ENCODE data around the gene EDN2.

The EDN2 gene

DNA sequence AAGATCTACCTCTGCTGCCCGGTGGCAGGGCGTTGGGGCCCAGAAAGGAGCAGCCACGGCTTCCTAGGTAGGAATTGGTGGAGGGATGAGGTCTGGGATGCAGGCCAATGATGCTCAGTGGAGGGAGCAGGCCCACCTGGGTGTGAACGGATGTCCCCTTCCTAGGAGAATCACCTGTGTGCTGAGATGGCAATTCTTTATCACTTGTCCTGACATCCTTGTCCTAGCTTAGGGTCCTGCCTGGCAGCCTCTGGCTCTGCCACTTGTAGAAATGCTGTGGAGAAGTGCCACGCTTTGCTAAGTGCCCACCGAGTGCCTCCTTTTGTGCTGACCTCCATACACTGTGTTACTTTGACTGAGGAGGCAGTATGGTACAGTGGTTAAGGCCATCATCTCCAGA is 12.8 kb downstream of the EDN2 start:
- H3K4me1 ChIP-seq = peaks cover 7 to 46% (median 39%) of the 10 kb centered on the region in 10 experiments; a peak in 19 of 20 replicates
- no peak overlapping the region for H3K4me3 ChIP-seq
- peaks cover 0 to 7% (median 0%) of the 10 kb centered on the region in 11 experiments; a peak in 1 of 22 replicates for H4K20me1 ChIP-seq
- no peaks in the 10 kb centered on the region for H3K27me3 ChIP-seq
- TF ChIP-seq Cebpa-rat (IDR thresholded peaks at IDR 0.05) = no peak
- no peak overlapping the region for H3K4me2 ChIP-seq
- H3K27ac ChIP-seq = no peak overlapping the region
- H3K36me3 ChIP-seq = no peaks in the 10 kb centered on the region
- no peaks in the 10 kb centered on the region for H3K9me3 ChIP-seq (replicated peaks in 1 of 11)
- H3K9ac ChIP-seq = no peak overlapping the region

DNA sequence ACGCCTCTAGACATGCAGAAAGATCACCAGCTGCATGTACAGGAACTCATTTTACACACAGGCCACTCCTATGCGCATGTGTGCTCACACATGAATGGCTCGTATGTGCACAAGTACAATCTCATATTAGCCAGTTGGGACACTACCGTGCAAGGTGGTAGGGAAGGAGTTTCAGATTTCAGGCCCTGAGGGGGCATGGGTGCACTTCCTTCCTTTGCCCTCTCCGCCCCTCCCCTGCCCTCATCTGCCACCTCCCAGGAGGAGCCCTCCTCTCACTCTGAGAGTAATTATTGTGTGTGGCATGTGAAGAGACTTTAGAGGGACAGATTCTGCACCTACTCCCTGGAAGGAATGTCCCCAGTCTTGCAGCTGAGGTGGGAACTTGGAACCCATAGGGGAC is 14.8 kb downstream of the EDN2 start:
- Histone ChIP-seq H3K9ac (0 out of 22 replicates have a peak overlapping the region, but pooled peaks of 1 of the 11 experiments have one; percentile 20), H3K36me3 (no peaks in the 10 kb centered on the region), H4K20me1 (peaks cover 0 to 3% (median 0%) of the 10 kb centered on the region in 11 experiments; a peak in 1 of 22 replicates), H3K4me2 (peak overlapping the region in 9 of 11 experiments; percentile 30 to 88 (median 63); a peak in 17 of 22 replicates), H3K4me3 (no peak overlapping the region), H3K9me3 (replicated peaks in 1 of 11) (no peaks in the 10 kb centered on the region), H3K27ac (no peak overlapping the region), H3K4me1 (peaks cover 7 to 52% (median 44%) of the 10 kb centered on the region in 10 experiments; a peak in 19 of 20 replicates), H3K27me3 (no peaks in the 10 kb centered on the region)
- TF ChIP-seq Cebpa-rat (IDR thresholded peaks at IDR 0.05) = no peak

DNA sequence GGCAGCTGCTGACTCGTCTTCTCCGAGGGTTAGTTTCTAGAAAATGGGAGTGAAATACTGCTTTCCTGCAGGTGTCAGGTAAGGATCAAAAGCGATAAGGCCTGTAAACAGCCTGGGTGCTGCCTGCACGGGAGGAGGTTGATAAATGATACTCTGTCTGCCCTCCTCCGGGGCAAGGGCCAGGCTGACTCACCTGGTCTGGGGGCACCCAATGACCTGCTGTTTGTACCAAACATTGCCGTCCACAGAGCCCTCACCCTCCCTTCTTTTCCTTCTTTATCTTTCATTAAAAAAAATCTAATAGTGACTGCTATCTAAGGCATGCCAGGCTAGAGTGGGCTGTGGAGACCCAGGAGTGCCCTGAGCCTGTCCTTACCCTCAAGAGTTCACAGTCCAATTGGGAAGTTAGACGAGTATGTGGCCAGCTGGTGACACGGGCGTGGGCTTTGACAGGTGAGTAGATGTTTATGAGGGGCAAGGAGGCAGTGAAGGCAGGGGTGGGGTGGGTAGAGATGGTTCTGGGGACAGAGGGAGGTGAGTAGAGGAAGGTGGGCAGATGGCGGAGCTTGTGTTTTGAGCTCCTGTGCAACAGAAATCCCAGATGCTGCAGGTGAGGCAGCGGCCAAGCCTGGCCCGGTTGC is 16.2 kb downstream of the EDN2 start:
- Histone ChIP-seq H3K27me3 (no peaks in the 10 kb centered on the region), H3K4me2 (peak overlapping the region; percentile 4 to 88 (median 69); a peak in 19 of 22 replicates), H3K4me1 (peaks cover 7 to 52% (median 44%) of the 10 kb centered on the region in 10 experiments; a peak in 19 of 20 replicates), H3K4me3 (no peak overlapping the region), H3K9me3 (replicated peaks in 1 of 11) (no peaks in the 10 kb centered on the region), H3K9ac (no peak overlapping the region), H3K27ac (no peak overlapping the region), H4K20me1 (0 out of 22 replicates have a peak, but pooled peaks cover 0 to 3% (median 0%) of the 10 kb centered on the region in 11 experiments), H3K36me3 (no peaks in the 10 kb centered on the region)
- TF ChIP-seq Cebpa-rat (IDR thresholded peaks at IDR 0.05) = no peak

DNA sequence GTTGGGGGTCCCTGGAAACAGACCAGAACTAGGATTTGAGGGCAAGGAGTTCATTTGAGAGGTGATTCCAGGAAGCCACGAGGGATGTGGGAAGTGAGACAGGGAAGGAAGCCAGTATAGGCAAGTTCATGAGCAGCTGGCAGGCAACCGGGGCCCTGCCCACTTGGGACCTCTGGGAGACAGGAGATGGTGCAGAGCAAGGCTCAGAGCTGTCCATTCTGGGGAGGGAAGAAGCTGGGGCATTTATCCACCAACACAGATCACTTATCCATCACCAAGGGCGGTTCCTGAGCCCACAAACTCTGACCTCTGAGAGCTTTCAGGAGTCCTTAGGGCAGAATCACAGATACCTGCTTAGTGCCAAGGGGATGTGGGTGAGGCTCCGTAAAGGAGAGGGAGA is 16.8 kb downstream of the EDN2 start:
- H4K20me1 ChIP-seq = 0 out of 22 replicates have a peak, but pooled peaks cover 0 to 3% (median 0%) of the 10 kb centered on the region in 11 experiments
- no peaks in the 10 kb centered on the region for H3K27me3 ChIP-seq
- H3K27ac ChIP-seq = peak overlapping the region in 2 of 11 experiments; percentile 2 to 6; a peak in 1 of 22 replicates
- H3K4me1 ChIP-seq = peaks cover 7 to 52% (median 44%) of the 10 kb centered on the region in 10 experiments; a peak in 19 of 20 replicates
- peak overlapping the region in 2 of 11 experiments; percentile 13 to 22; a peak in 2 of 22 replicates for H3K9ac ChIP-seq
- no peak for TF ChIP-seq Cebpa-rat (IDR thresholded peaks at IDR 0.05)
- no peaks in the 10 kb centered on the region for H3K9me3 ChIP-seq (replicated peaks in 1 of 11)
- peak overlapping the region; percentile 4 to 88 (median 69); a peak in 20 of 22 replicates for H3K4me2 ChIP-seq
- H3K4me3 ChIP-seq = no peak overlapping the region
- H3K36me3 ChIP-seq = no peaks in the 10 kb centered on the region

DNA sequence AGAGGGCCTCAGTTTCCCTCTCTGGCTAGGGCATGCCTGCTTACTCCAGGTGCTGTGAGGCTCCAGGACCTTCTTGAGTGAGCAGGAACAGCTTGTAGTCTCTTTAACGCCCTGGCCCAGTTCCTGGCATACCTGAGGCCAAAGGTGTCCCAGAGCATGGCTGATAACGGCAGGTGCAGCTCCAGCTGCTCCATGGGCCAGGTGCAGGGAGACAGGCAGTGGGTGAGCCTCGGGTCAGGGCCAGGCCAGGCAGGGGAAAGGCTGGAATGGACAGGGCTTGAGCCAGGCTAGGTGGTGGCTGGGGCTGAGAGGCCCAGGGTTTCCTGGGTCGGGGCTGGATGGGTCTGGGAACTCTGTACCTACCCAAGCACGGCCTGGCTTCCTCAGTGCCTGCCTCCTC is 18.3 kb downstream of the EDN2 start:
- Histone ChIP-seq H3K4me3 (no peak overlapping the region), H3K9ac (no peak overlapping the region), H3K27ac (no peak overlapping the region), H3K27me3 (no peaks in the 10 kb centered on the region), H3K4me1 (peaks cover 7 to 52% (median 44%) of the 10 kb centered on the region in 10 experiments; a peak in 19 of 20 replicates), H4K20me1 (0 out of 22 replicates have a peak, but pooled peaks cover 0 to 3% (median 0%) of the 10 kb centered on the region in 11 experiments), H3K36me3 (no peaks in the 10 kb centered on the region), H3K9me3 (replicated peaks in 1 of 11) (no peaks in the 10 kb centered on the region), H3K4me2 (peak overlapping the region in 7 of 11 experiments; percentile 64 to 88 (median 74); a peak in 8 of 22 replicates)
- TF ChIP-seq Cebpa-rat (IDR thresholded peaks at IDR 0.05) = no peak

DNA sequence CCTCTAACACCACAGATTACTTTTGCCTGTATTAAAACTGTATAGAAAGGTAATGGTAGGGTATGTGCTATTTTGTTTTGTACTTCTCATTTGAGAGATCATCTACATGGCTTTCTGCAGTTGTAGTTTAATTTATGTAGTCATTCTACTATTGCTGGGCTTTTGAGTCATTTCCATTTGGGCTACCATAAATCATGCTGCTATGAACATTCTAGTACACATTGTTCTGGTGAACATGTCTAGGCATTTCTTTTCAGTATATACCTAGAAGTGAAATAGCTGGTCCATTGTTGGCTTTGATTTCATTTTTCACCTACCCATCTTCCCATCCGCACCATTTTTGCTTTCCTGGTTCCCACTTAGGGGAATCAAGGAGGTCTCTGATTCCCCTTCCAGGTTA is 18.7 kb downstream of the EDN2 start:
- Histone ChIP-seq H3K9ac (no peak overlapping the region), H3K4me1 (peaks cover 7 to 52% (median 44%) of the 10 kb centered on the region in 10 experiments; a peak in 19 of 20 replicates), H3K4me2 (peak overlapping the region in 3 of 11 experiments; percentile 69 to 82 (median 82); a peak in 6 of 22 replicates), H3K36me3 (no peaks in the 10 kb centered on the region), H3K9me3 (replicated peaks in 1 of 11) (no peaks in the 10 kb centered on the region), H3K27me3 (no peaks in the 10 kb centered on the region), H4K20me1 (0 out of 22 replicates have a peak, but pooled peaks cover 0 to 3% (median 0%) of the 10 kb centered on the region in 11 experiments), H3K4me3 (no peak overlapping the region), H3K27ac (no peak overlapping the region)
- no peak for TF ChIP-seq Cebpa-rat (IDR thresholded peaks at IDR 0.05)

DNA sequence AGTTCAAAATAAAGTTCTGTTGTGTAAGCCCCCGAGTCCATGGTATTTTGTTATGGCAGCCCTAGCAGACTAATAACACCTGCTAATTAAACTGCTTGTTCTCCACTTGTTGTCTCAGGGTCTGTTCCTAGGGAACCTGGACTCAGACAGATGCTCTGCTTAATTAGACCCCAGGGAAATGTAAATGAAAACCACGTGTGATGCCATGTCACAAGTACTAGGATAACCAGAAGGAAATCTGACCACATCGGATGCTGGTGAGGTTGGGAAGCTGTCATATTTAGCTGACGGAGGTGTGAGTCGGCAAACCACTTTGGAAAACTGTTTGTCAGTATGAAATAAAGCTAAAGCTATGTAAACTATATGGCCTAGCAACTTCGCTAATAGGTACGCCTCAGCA is 19.6 kb downstream of the EDN2 start:
- Histone ChIP-seq H3K9me3 (replicated peaks in 1 of 11) (no peaks in the 10 kb centered on the region), H3K4me2 (no peak overlapping the region), H3K9ac (no peak overlapping the region), H4K20me1 (no peaks in the 10 kb centered on the region), H3K4me3 (no peak overlapping the region), H3K27me3 (no peaks in the 10 kb centered on the region), H3K4me1 (peaks cover 7 to 44% (median 39%) of the 10 kb centered on the region in 10 experiments; a peak in 19 of 20 replicates), H3K27ac (no peak overlapping the region), H3K36me3 (no peaks in the 10 kb centered on the region)
- TF ChIP-seq Cebpa-rat (IDR thresholded peaks at IDR 0.05) = no peak

DNA sequence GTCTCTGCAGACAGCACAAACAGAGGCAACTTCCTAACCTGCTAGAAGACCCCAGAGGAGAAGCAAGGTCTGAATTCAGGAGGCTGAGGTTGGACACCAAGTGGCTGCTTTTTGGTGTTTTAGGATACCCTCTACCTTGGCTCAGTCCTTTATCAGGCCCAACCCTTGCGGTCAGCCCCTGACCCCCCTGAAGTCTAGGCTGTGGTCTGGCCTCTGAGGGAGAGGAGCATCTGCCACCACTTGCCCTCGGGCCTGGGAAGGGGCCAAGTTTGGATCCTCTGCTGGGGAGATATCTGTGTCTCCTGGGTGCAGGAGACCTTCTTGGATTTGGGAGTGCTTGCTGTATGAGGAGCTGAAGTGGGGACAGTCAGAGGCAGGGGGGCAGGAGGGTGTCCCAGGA is 21.0 kb downstream of the EDN2 start:
- no peak for TF ChIP-seq Cebpa-rat (IDR thresholded peaks at IDR 0.05)
- Histone ChIP-seq H3K36me3 (no peaks in the 10 kb centered on the region), H3K9me3 (replicated peaks in 1 of 11) (no peaks in the 10 kb centered on the region), H3K9ac (no peak overlapping the region), H3K27me3 (no peaks in the 10 kb centered on the region), H3K27ac (no peak overlapping the region), H3K4me2 (no peak overlapping the region), H3K4me1 (peaks cover 7 to 31% (median 26%) of the 10 kb centered on the region in 10 experiments; a peak in 19 of 20 replicates), H3K4me3 (no peak overlapping the region), H4K20me1 (no peaks in the 10 kb centered on the region)

DNA sequence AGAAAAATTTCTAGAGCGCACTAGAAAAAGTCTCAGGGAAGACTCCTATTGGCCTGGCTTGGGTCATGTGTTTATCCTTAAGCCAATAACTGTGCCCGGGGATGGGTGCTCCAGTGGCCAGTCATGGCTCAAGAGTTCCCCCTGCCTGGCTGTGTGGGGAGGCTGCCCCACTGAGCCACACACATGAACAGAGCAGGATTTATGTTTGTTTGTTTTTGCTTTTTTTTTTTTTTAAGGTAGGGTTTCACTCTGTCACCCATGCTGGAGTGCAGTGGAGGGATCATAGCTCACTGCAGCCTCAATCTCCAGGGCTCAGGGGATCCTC is 21.8 kb downstream of the EDN2 start:
- no peak overlapping the region for H3K4me3 ChIP-seq
- H3K27ac ChIP-seq = no peak overlapping the region
- H3K4me1 ChIP-seq = peaks cover 5 to 22% (median 18%) of the 10 kb centered on the region in 10 experiments; a peak in 19 of 20 replicates
- TF ChIP-seq Cebpa-rat (IDR thresholded peaks at IDR 0.05) = no peak
- H3K9ac ChIP-seq = no peak overlapping the region
- no peak overlapping the region for H3K4me2 ChIP-seq
- H3K27me3 ChIP-seq = no peaks in the 10 kb centered on the region
- H4K20me1 ChIP-seq = no peaks in the 10 kb centered on the region
- no peaks in the 10 kb centered on the region for H3K36me3 ChIP-seq
- no peaks in the 10 kb centered on the region for H3K9me3 ChIP-seq (replicated peaks in 1 of 11)

All from BLaER1 treated with 17β-estradiol and CSF1 and Interleukin-3, amounts not matched to agents 10 nM and 100 nM (cell line).